Fibroblast of the aortic adventitia (primary cell): ENCODE data around the gene PAX3. TPM values are rescaled to one million over a fixed set of nuclear protein-coding genes. Genes with fewer than 3 reads are reported as not detected.

Experiments
- DNase-seq: peaks from one replicate; pipeline ENCODE4 v3.0.0-alpha.2; 2010; ENCODE audit warnings: low read depth
- H3K4me3 ChIP-seq: 2 replicates; pipeline ENCODE4 v1.5.1; 2011; ENCODE audit warnings: low read depth, mild to moderate bottlenecking, control low read depth, low read length, moderate library complexity
- CTCF ChIP-seq: IDR thresholded peaks from 2 replicates; pipeline ENCODE4 v1.5.1; 2011; ENCODE audit warnings: mild to moderate bottlenecking, low read length, control low read depth, inconsistent platforms; ENCODE audit not compliant: insufficient read depth
- total RNA-seq: library from RNA; depleted of rRNA; stranded (reverse); fragments of >200 nt; gene quantifications from 2 replicates; pipeline ENCODE4 v1.2.3, GENCODE V29; 2012; ENCODE audit warnings: low replicate concordance

Gene PAX3
- total RNA-seq, 1 donor: not detected

DNA sequence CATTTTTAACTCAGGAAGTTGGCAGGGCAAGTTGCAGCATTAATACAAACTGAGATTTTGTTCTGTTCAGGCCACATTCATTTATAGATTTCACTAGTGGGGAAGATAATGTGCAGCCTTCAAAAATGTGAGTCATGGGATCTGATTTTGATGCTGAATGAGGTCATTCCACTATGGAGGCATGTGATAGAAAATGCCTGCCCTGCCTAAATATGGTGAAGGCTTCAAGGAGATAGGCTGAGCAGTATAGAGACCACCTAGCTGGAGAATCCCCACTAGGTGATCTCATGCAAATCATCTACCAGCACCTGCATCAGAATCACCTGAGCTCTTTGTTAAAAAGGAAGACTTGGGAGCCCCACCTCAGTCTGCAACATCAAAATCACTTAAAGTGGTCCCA, 43.7 kb downstream of the PAX3 start:
- no peak for DNase-seq
- no peak for TF ChIP-seq CTCF
- H3K4me3 ChIP-seq: no peak overlapping the region

DNA sequence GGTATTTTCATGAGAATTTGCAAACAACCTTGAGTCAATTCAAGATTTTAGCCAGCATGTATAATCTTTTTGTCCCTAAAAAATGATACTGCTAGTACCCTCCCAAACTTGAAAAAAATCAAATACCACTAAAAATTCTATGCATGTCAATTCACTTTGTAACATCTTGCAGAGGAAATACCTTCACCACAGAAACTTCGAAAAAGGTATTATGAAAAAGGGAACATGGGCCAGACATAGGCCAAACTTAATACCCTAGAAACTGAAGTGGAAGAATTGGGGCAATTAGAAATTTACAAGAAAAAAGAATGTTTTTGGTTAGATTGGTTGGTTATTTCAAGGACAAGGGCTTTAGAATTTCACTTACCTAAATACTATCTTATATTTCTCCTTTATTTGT, 48.5 kb downstream of the PAX3 start:
- TF ChIP-seq CTCF: no peak
- DNase-seq: no peak

GRCh38 chr2:222249444-222249843, 49.4 kb downstream of the PAX3 start:
- no peak for DNase-seq
- TF ChIP-seq CTCF: no peak
- no peak overlapping the region for H3K4me3 ChIP-seq

More for the DNA sequence above, 48.5 kb downstream of the PAX3 start:
- no peak overlapping the region for H3K4me3 ChIP-seq

DNA sequence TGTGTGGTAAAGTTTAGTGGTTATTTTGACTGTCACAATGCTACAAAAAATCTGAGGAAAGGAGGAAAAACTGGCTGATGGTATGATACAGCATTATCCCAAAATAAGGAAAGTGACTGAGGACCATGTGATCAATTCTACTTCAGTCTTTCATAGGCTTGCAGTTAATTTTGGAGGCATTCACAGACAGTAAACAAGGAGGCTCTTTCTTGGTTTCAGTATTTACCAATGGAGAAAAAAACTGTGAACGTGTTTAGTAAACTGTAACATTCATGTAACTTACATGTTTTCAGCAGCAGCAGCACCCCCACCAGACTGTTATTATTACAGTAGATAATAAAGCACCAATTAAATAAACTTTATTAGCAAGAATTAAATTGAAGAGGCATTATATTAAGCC, 50.0 kb downstream of the PAX3 start:
- no peak for DNase-seq
- no peak overlapping the region for H3K4me3 ChIP-seq

GRCh38 chr2:222248256-222248655, 50.5 kb downstream of the PAX3 start:
- DNase-seq: no peak
- no peak overlapping the region for H3K4me3 ChIP-seq
- no peak for TF ChIP-seq CTCF

More for the DNA sequence above, 50.0 kb downstream of the PAX3 start:
- TF ChIP-seq CTCF: no peak

DNA sequence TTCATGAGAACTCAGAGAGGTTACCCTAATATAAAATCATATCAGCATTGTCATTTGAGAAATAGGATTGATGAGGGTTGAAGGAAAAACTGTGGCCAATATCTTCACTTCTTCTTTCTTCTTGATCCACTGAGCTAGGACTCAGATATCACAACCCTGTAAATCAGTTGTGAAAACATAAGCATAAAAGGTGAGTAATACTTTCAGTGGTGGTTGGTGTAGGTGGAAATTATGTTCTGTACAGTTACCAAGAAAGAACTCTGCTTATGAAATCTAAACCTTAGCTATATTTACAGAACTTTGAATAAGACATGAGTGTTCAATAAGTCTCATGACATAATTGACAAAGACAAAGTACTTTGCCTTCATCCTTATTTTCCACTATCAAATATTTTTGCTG, 56.3 kb downstream of the PAX3 start:
- no peak overlapping the region for H3K4me3 ChIP-seq
- TF ChIP-seq CTCF: no peak
- DNase-seq: no peak

DNA sequence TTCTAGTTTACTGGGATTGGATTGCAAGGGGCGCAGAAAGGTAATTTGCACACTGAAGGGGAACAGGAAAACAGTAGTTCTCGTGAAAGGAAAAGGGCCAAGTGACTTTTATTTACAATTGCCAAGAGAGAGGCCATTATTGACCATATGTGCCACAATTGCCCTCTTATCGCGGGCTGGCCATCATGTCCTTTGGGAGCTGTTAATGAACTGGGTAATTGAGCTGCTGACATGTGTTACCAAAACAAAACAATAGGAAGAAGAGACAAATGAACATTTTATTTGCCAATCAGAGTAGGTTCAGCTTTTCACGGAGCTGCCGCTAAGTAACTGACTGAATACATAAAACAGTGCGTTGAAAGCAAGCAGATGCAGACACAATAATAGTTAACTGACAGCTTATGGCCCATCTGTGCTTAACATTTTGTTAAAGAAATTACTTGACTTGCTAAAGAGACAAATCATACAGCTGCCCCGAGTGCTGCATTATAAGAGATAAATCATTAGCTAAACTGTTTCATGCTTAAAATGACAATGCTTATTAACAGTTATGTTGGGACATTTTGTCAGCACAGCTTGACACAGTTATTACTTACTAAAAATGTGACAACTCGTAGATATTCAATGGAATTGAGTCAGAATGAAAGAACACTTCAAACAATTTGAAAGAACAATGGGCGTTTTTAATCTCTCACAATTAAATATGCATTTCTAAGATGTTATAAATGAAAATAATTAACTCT, 57.5 kb downstream of the PAX3 start:
- no peak for DNase-seq
- TF ChIP-seq CTCF: no peak
- no peak overlapping the region for H3K4me3 ChIP-seq
